ENCODE measurements around the gene LIMS1.

- TF ChIP-seq CTCF (IDR thresholded peaks at IDR 0.05) (no peak), POLR2A (IDR thresholded peaks at IDR 0.05) (no peak)
Measured at GRCh38 chr2:108531674-108532055, 2.6 kb upstream of the LIMS1 start.
